T47D (cell line): Measurements from ENCODE around the gene NEK6.
A peak's percentile ranks its signal among the peaks of the same experiment; 100 is the strongest.

Source experiments
- DNase-seq, 2 experiments: peaks; one replicate each; pipeline versions ENCODE4 v3.0.0 to v3.0.0-alpha.2; 2011 to 2012; ENCODE audit warnings: low read depth in 1 of 2, low spot score in 1 of 2
- JUND ChIP-seq: IDR thresholded peaks from 2 replicates; pipeline ENCODE4 v1.6.1; 2012; ENCODE audit warnings: low read depth
- in situ Hi-C: cut with HindIII; loops from 2 replicates; pipeline ENCODE4 v1.10.0; 2016; ENCODE audit warnings: low sequenced_read_pairs, low pct_unique_long_range_greater_than_20kb

NEK6 gene

DNA sequence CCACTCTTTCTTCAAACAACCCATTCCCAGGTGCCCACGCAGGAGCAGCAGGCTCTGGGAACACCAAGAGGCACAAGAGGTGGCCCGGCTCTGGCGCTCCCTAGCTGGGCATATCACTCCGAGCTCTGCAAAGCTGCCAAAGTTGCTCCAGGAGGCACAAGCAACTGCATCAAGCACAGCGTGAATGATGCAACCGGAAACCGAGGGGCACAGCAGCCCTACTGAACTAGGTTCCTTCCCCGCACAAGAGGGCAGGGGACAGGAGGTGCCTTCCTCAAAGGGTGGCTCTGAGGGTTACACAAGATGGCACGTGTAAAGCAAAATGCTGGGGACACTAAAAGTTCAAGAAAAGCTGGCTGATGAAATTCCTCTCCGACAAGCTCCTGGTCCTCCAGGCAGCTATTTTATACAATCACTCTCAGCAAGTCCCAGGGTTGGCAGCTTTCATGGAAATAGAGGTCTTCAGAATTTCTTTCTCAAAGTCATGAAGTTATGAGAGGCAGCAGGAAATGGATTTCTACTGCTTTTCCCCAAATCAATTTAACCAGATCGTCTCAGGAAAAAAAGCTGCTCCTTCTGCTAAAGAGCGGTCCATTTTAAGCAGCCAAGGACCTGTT is 134.6 kb downstream of the NEK6 start:
- no peak for TF ChIP-seq JUND
- no peak for DNase-seq
- in situ Hi-C loops, result no loop called here

DNA sequence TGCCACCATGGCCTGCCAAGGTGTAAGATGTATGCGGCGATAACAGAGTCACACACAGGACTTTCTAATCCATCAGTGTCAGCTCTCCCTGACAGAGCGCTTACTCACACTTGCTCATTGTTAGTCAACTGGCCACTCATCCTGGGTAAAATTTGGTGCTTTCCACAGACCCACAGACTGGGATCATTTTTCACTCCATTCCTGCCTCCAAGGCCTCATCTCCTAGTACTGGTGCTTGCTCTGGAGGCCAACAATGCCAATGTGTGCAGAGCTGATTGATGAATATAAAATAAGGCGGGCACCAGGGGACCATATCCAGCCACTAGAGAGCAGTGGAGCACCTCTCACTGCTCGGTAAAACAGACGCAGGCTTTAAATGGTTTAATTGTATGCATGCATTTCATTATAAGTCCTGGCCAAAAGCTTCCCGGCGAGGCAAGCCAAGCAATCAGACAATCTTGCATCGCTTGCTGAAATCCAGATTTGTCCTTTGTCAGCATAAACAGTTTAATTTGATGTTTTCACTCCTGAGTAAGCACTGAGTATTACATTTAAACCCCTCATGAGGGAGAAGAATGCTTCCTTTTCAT is 135.2 kb downstream of the NEK6 start:
- TF ChIP-seq JUND, result no peak
- in situ Hi-C loops, result no loop called here
- peak in 1 of 2 experiments; percentile 37 for DNase-seq

DNA sequence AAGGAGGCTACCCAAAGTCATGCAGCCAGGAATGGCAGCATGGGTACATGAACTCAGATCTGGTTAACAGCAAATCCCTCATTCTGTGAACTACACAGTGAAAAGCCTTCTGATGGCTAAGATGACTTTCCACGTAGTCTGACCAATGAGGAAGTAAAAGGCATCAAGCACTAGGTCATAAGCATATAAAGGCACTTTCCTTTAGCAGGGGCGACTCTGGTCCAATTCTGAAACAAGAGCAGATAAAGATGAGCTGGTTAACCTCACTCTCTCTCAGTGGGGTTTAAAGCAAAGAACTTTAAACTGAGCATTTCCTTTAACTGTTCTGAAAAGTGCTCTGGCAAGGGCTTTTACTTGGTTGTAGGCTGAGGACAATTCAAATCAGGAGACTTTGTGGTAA is 136.4 kb downstream of the NEK6 start:
- TF ChIP-seq JUND, result no peak
- DNase-seq, result no peak
- in situ Hi-C loops, result no loop called here

DNA sequence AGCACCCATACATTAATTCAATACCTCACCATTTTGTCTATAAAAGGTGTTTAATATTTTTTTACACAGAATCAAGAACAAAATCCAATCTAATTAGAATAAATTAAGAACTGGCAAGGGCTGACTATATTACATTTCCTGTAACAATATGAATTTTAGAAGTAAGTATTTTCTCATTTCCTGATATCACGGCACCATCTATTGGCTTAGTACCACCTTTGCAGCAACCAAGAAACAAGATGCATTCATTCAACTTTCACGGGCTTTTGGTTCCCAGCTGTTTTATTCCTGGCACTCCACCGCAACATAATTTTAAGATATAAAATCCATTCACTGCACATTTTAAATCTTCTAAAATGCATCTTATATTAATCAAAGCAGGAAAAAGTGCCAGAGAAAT is 136.8 kb downstream of the NEK6 start:
- no peak for DNase-seq
- in situ Hi-C loops, result no loop called here

DNA sequence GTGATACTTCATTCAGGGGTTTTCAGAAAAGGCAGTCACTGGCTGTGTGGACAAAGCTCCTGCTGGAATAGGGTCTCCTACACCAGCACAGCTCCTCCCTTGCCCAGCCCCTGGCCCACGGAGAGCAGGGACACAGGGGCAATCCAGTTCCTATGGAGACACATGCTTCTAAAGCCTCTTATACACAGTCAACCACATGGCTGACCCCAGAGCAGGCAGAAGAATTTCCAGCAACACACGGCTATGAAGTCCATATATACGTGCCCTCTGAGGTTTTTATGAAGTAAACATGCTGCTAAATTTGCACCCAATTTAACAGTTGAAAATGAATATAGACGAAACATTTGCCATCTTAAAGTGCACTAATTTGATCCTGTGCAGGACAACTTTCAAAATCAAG is 138.1 kb downstream of the NEK6 start:
- TF ChIP-seq JUND, result no peak
- in situ Hi-C loops, result no loop called here

More for the DNA sequence above, 136.8 kb downstream of the NEK6 start:
- no peak for TF ChIP-seq JUND

DNA sequence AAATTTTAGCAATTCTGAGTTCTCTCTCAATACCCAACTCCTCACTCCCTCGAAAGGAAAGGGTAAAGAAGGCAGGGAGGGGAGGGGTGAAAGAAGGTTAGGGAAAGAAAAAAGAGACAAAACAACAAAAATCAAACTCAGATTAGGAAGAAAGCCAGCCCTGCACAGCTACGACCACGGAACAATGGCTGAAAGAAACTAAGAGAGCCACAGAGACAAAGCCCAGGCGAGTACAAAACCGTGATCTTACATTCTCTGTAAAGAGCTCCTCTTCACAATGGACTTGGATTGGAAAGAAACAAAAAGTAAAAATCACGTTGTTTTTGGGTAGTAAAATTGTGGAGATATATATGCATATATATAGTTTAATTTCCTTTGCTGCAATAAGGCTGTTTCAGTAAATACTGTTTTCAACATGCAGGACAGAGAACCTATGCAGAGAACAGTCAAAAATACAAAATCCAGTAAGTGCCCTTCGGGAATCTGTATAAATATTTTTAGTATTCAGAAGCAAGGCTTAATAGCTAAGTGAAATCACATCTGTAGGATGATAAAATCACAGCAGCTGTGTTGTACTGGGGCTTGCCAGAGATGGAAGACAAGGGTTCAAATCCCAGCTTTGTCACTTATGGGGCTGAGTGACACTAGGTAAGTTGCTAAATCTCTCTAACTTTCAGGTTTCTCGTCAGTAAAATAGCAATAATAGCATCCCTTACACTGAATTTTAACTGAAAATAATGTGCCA is 140.6 kb downstream of the NEK6 start:
- in situ Hi-C loops, result no loop called here
- no peak for DNase-seq
- TF ChIP-seq JUND, result no peak

More for the DNA sequence above, 138.1 kb downstream of the NEK6 start:
- DNase-seq, result no peak

DNA sequence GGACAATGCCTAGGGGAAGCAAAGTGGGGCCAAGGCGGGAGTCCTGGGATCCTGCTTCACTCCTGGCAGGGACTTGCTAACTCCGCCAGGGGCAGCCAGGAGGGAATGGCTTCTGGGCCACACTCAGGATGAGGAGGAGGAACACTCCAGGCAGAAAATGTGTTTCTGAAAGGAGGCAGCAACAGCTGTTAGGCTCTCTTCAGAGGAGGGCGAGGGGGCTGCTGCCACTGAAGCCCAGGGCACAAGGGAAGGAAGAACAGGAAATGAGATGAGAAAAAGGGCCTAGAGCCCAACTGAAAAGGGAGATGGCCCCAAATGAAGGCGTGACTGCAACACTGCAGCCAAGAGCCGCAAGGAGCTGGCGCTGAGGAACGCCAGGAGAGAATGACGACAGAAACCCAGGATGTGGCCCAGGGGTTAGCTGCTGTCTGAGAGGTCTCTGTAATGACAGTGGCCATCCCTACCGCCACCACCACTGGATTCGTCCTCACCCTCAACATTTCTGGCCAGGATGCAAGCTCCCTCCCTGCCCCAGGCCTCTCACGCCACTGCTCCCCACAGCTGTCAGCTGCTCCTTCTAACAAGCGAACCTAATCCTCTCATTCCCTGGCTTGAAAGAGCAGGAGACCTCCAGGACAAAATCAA is 141.7 kb downstream of the NEK6 start:
- in situ Hi-C loops, result no loop called here
- DNase-seq, result no peak
- TF ChIP-seq JUND, result no peak

DNA sequence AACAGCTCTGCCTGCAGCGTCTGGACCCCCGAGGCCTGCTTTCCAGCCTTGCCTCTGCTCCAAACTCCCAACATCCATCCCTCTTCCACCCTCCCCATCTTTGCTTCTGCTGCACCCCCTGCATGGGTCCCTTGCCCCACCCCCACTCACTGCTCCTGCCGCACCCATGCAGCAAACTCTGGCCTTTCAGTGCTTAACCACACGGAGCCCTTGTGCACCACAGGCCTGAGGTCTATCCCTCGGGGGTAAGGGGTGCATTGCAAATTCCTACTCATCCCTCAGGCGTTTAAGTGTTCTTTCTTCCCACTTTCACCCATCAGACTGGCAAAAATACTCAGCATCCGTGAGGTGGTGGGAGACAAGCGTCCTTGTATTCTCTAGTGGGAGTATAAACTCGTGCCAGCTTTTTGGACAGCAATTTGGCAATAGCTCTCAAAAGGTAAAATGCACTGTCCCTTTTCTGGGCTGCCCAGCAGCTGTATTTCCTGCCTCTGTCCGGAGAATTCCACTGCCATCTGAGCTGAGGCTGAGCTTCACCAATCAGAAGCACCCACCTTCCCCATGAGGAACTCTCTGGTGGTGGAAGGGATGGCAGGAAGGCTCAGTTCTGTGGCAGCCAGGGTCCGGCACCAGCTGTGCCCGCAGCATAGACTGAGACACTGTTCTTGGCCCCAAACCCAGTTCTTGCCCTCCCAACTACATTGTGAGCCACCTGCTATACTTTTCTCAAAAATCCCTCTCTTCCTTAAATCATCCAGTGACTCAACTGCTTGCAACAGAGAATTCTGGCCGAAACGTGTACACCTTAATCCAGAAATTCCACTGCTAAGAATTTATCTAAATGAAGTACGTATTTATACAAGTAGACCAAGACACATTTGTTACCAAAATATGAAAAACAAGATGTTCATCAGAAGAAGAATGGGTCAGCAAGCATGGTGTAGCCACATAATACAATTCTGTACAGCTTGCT is 142.5 kb downstream of the NEK6 start:
- no peak for TF ChIP-seq JUND
- in situ Hi-C loops, result no loop called here
- DNase-seq, result no peak
